K562 (cell line): ENCODE data around the gene MAP3K13.

Experiments
- CBFA2T2 ChIP-seq: fragments of 450-650 bp; conservative IDR thresholded peaks from 2 replicates; pipeline ENCODE4 v1.6.1; 2017; ENCODE audit warnings: mild to moderate bottlenecking
- CTCF ChIP-seq, 3 experiments: IDR thresholded peaks in 2 of 3; conservative IDR thresholded peaks in 1 of 3; 2 replicates each; pipeline ENCODE4 v1.5.1; 2011 to 2012; ENCODE audit warnings: low read length in 3 of 3, mild to moderate bottlenecking in 3 of 3, control low read depth in 2 of 3, improper control_type of control experiment in 1 of 3, inconsistent platforms in 1 of 3, low read depth in 1 of 3, mixed read lengths in 1 of 3, moderate library complexity in 1 of 3; ENCODE audit not compliant: insufficient read depth in 2 of 3
- KLF1 ChIP-seq: fragments of 450-650 bp; IDR thresholded peaks from 2 replicates; pipeline ENCODE4 v1.6.1; 2016; ENCODE audit warnings: missing genetic modification characterization, missing compliant biosample characterization
- MEF2A ChIP-seq: IDR thresholded peaks from 2 replicates; pipeline ENCODE4 v1.6.1; 2011; ENCODE audit warnings: low read depth, mild to moderate bottlenecking, low read length, moderate library complexity; ENCODE audit not compliant: control insufficient read depth
- MYC ChIP-seq, 2 experiments: fragments of 250-450 bp in 1 of 2; sonication (Bioruptor Pico) in 1 of 2; IDR thresholded peaks; 2 replicates each; pipeline versions ENCODE4 v1.5.1 to v1.6.1; 2012 to 2021; ENCODE audit warnings: low read depth in 2 of 2, borderline replicate concordance in 1 of 2, improper control_type of control experiment in 1 of 2, low read length in 1 of 2, mild to moderate bottlenecking in 1 of 2, moderate library complexity in 1 of 2
- PHF20 ChIP-seq: fragments of 450-650 bp; IDR thresholded peaks from 2 replicates; pipeline ENCODE4 v1.6.1; 2018; ENCODE audit not compliant: partially characterized antibody
- SMAD3 ChIP-seq: fragments of 450-650 bp; formaldehyde crosslinking; conservative IDR thresholded peaks from 2 replicates; pipeline ENCODE4 v1.4.0; 2020; ENCODE audit warnings: mild to moderate bottlenecking
- TAF1 ChIP-seq: IDR thresholded peaks from 2 replicates; pipeline ENCODE4 v1.6.1; 2011; ENCODE audit warnings: mild to moderate bottlenecking, low read length, moderate library complexity; ENCODE audit not compliant: insufficient read depth, control insufficient read depth, severe bottlenecking; ENCODE audit errors: extremely low read depth
- TF ChIP-seq, protein P1 (sequence below): fragments of 200-400 bp; formaldehyde crosslinking; IDR thresholded peaks from 2 replicates; pipeline ENCODE4 v1.6.1; 2017; ENCODE audit warnings: mild to moderate bottlenecking, low read depth, low read length, moderate library complexity

DNA sequence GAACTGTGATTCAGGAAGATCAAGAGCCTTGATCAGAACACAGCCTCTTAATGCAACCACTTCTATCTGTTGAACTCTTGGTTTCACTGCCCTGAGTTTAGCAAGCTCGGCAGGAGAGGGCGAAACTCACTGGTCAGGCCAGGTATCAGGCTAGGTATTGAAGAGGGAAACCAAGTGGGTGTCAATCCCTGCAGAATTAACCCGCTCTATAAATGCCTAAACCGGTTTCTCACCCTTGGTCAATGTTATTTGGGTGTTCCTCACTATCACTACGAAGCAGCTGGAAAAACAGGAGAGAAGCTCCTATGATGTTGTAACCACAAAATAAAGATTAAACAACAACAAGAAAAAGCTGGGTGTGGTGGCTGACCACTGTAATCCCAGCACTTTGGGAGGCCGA, 165.6 kb downstream of the MAP3K13 start:
- TF ChIP-seq TAF1, result no peak
- TF ChIP-seq, protein P1, sequence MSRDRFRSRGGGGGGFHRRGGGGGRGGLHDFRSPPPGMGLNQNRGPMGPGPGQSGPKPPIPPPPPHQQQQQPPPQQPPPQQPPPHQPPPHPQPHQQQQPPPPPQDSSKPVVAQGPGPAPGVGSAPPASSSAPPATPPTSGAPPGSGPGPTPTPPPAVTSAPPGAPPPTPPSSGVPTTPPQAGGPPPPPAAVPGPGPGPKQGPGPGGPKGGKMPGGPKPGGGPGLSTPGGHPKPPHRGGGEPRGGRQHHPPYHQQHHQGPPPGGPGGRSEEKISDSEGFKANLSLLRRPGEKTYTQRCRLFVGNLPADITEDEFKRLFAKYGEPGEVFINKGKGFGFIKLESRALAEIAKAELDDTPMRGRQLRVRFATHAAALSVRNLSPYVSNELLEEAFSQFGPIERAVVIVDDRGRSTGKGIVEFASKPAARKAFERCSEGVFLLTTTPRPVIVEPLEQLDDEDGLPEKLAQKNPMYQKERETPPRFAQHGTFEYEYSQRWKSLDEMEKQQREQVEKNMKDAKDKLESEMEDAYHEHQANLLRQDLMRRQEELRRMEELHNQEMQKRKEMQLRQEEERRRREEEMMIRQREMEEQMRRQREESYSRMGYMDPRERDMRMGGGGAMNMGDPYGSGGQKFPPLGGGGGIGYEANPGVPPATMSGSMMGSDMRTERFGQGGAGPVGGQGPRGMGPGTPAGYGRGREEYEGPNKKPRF, result no peak
- no peak; the same call in 1 of the 2 replicates for TF ChIP-seq CBFA2T2
- TF ChIP-seq SMAD3 (CRISPR knock-in tag), result no peak
- TF ChIP-seq MEF2A, result no peak
- no peak for TF ChIP-seq CTCF (IDR thresholded peaks at IDR 0.05 in 2 of 3, conservative IDR thresholded peaks at IDR 0.05 in 1 of 3; ENCODE audit: insufficient read depth in 2 of 3, low read depth in 1 of 3, low read length in 3 of 3)
- TF ChIP-seq KLF1 (tag), result no peak
- TF ChIP-seq PHF20, result no peak
- no peak for TF ChIP-seq MYC (IDR thresholded peaks at IDR 0.05; ENCODE audit: low read depth, low read length)
- TF ChIP-seq MYC (CRISPR knock-in tag; IDR thresholded peaks at IDR 0.05; ENCODE audit: borderline replicate concordance, low read depth), result no peak
